DMS114 treated with DMSO at 0.1 percent for 48 hours (cell line): Measurements from ENCODE around the gene ODAD2.
"Not testable (repeated sequence)": the region's sequence is repeated elsewhere in the genome, so short reads cannot be mapped to it uniquely, and the experiment has no call there.

Experiments
- DNase-seq: peaks from one replicate; lab custom pipeline; 2025; ENCODE audit not compliant: unreplicated experiment; lab: John Stamatoyannopoulos, UW

The ODAD2 gene

GRCh38 chr10:27959093-27959715 lies 39.7 kb downstream of the ODAD2 start:
- DNase-seq = no peak

GRCh38 chr10:27958383-27958782 lies 40.5 kb downstream of the ODAD2 start:
- not testable (repeated sequence) for DNase-seq

- DNase-seq = no peak
These were observed 48.7 kb downstream of the ODAD2 start for GRCh38 chr10:27950242-27950564.

- DNase-seq = no peak
These were observed 49.2 kb downstream of the ODAD2 start for GRCh38 chr10:27949528-27950241.

- no peak for DNase-seq
These were observed 50.7 kb downstream of the ODAD2 start for GRCh38 chr10:27948186-27948585.

- DNase-seq = no peak
These were observed 51.3 kb downstream of the ODAD2 start for GRCh38 chr10:27947540-27947939.

GRCh38 chr10:27944005-27944404 lies 54.9 kb downstream of the ODAD2 start:
- DNase-seq = no peak

- no peak for DNase-seq
These were observed 84.0 kb downstream of the ODAD2 start for GRCh38 chr10:27914888-27915287.

GRCh38 chr10:27912231-27912630 lies 86.6 kb downstream of the ODAD2 start:
- DNase-seq = no peak

- no peak for DNase-seq
These were observed 87.3 kb downstream of the ODAD2 start for GRCh38 chr10:27911539-27911938.

- DNase-seq = no peak
These were observed 87.9 kb downstream of the ODAD2 start for GRCh38 chr10:27911011-27911410.

GRCh38 chr10:27908231-27908630 lies 90.6 kb downstream of the ODAD2 start:
- DNase-seq = no peak

- DNase-seq = not testable (repeated sequence)
These were observed 99.4 kb downstream of the ODAD2 start for GRCh38 chr10:27899485-27899884.

- no peak for DNase-seq
These were observed 99.8 kb downstream of the ODAD2 start for GRCh38 chr10:27899058-27899457.

GRCh38 chr10:27893358-27893954 lies 105.4 kb downstream of the ODAD2 start:
- DNase-seq = no peak

GRCh38 chr10:27890971-27891370 lies 107.9 kb downstream of the ODAD2 start:
- no peak for DNase-seq

GRCh38 chr10:27889518-27889917 lies 109.4 kb downstream of the ODAD2 start:
- DNase-seq = no peak

- DNase-seq = no peak
These were observed 114.7 kb downstream of the ODAD2 start for GRCh38 chr10:27884185-27884641.

- no peak for DNase-seq
These were observed 120.6 kb downstream of the ODAD2 start for GRCh38 chr10:27878281-27878680.

GRCh38 chr10:27865221-27865635 lies 133.7 kb downstream of the ODAD2 start:
- DNase-seq = no peak

GRCh38 chr10:27861781-27862180 lies 137.1 kb downstream of the ODAD2 start:
- no peak for DNase-seq

GRCh38 chr10:27857616-27858015 lies 141.3 kb downstream of the ODAD2 start:
- DNase-seq = no peak
